GM11168 (cell line): Measurements from ENCODE around the gene KCNK4.

ENCODE experiments used
- in situ Hi-C: fragments of 300-500 bp; cut with MboI; formaldehyde crosslinking; loops from one replicate; pipeline ENCODE4 v1.12.0; 2022; ENCODE audit warnings: low sequenced_read_pairs; ENCODE audit not compliant: unreplicated experiment

Gene KCNK4

DNA sequence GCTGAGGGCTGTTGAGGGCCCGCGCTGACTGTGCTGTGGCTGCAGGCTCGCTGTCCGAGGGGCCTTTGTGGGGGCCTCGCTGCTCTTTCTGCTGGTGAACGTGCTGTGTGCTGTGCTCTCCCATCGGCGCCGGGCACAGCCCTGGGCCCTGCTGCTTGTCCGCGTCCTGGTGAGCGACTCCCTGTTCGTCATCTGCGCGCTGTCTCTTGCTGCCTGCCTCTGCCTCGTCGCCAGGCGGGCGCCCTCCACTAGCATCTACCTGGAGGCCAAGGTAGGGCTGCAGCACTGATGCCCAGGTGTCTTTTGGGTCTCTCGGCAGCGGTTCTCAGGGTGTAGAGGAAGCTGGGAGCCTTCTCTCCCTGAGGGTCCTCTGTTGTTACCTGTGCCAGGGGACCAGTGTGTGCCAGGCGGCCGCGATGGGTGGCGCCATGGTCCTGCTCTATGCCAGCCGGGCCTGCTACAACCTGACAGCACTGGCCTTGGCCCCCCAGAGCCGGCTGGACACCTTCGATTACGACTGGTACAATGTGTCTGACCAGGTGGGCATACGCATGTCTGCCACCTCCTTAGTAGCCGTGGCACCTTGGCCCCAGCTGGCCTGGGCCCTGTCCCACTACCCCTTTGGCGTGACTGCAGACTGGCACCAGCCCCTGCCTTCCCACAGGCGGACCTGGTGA lies 3.3 kb upstream of the KCNK4 start:
- in situ Hi-C loops, result no loop called here

DNA sequence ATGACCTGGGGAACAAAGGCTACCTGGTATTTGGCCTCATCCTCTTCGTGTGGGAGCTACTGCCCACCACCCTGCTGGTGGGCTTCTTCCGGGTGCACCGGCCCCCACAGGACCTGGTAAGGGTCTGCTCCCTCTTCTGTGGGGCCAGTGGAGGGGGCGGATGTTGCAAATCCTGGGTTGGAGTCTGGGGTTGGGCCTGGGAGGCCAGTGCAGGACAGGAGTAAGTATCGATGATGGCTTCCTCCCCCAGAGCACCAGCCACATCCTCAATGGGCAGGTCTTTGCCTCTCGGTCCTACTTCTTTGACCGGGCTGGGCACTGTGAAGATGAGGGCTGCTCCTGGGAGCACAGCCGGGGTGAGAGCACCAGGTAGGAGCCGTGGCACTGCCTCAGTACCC lies 2.8 kb upstream of the KCNK4 start:
- in situ Hi-C loops, result no loop called here

DNA sequence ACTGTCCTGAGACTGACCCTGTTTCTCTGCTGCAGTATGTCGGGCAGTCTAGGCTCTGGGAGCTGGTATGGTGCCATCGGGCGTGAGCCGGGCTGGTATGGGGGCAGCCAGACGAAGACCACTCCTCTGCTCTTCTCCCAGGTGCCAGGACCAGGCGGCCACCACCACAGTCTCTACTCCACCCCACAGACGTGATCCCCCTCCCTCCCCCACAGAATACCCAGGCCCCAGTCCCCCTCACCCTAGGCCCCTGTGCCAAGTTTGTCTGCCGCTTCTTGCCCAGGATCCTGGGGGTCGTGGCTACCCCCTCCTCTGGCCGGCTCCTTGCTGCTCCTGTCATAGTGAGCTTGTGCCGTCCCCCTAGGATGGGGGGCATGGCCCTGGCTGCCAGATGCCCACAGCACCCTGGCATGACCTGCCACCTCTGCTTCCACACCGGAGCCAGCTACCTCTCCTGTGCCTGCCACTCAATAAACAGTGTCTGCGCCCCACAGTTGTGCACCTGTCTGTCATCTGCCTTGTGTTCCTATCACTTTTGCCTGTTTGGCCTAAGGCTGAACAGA lies 2.0 kb upstream of the KCNK4 start:
- in situ Hi-C loops, result no loop called here

DNA sequence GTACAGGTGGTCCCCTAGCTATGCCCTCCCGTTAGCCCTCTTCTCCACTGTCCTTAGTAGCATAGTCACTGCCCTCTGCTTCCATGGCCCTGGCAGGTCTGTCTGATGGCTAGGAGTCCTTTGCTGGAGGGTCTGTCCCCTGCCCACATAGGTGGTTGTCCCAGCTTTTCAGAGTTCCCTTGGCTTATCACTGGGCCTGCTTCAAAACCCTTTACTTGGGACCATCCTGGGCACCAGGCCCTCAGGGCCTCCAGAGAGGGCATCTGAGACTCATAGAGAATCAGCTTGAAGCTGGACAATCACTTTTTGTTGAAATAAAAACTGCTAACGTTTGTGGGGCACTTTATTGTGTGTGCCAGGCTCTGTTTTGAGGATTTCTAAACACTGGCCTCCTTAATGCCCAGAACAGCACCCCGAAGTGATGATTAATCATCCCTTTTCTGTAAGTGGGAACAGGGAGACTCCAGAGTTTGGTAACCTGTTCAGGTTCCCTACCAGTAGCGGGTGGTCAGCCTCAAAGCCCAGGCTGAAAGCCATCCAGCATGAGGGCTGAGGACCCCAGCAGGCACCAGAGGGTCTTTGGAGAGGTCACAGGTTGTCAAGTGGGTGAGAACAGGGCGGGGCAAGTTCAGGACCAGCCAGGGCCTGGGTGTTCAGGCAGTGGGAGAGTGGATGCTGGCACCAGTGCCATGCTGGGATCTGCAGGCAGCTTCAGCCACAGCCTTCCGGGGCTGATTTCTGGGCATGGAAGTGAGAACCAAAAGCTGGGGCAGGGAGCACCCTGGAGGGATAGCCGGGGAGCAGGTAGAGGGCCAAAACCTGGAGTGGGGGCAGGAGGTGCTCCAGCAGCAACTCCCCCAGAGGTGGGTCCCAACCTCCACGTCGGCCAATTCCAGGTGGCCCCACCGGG lies 495 bp upstream of the KCNK4 start:
- in situ Hi-C loops, result no loop called here

DNA sequence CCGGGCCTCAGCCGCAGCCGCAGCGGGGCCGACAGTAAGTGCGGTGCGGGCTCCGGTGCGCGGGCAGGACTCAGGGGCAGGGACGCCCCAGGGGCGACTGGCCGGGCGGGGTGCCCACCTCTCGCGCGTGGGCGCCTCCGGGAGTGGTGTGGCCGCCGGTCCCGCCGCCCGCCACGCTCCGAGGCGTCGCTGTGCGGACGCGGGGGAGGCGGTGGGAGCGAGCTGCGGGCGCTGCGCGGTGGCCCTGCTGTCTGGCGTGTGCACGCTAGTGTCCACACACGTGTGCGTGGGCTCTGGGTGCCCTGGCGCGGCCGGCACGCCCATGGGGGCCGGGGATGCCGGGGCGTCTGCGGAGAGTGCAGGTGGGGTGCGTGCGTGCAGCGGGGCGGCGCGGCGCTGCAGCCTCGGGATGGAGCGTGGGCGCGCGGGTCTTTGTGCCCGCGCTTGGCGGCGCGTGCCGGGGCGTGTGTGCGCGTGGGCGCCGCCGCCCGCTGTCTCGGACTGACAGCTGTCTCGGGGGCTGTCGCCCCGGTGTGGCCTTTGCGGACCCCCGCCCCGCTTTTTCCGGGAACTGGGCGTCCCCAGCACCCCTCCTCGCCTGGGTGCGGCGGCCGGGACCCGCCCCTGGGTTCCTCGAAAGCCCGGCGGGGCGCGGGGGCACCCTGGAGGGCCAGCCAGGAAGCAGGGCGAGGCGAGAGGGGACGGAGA lies 804 bp downstream of the KCNK4 start:
- in situ Hi-C loops, result no loop called here

DNA sequence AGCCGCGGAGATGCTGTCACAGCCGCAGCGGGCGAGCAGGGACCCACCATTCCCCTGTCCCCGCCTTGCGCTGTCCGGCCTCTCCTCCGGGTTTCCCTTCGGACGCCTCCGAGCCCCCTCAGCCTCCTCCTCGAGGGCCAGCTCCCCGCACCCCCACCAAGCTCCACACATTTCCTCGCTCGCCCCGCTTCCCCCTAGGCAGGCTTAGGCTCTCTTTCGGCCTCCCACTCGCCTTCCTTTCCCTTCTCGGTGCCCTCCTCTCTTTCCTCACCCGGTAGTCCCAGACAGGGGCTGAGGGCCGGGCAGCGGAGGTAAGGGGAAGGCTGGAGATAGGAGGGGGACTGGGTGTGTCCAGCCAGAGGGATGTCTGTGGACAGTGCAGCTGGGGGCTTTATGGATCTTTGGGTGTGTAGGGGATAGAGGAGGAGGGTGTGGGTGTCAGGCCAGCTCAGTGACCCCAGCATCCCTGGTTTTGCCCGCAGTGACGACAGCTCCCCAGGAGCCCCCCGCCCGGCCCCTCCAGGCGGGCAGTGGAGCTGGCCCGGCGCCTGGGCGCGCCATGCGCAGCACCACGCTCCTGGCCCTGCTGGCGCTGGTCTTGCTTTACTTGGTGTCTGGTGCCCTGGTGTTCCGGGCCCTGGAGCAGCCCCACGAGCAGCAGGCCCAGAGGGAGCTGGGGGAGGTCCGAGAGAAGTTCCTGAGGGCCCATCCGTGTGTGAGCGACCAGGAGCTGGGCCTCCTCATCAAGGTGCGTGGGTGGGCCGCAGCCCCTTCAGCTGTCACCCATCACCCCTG lies 1.6 kb downstream of the KCNK4 start:
- in situ Hi-C loops, result no loop called here

DNA sequence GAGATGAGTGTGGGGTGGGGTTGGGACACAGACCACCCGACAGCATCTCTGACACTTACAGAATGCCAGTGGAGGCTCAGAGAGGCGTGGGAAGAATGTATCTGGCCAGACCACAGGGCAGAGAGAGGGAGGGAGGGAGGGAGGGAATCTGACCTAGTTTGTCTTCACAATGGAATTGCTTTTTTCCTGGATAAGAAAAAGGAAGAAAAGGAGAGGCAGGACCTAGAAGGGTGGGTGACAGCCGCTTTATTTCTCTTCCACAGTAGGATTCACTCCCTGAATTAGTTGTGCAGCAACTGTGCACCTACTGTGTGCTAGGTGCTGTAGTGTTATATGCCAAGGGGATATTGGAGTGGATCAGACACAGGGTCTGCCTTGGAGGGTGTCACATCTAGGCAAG lies 3.7 kb downstream of the KCNK4 start:
- in situ Hi-C loops, result no loop called here

DNA sequence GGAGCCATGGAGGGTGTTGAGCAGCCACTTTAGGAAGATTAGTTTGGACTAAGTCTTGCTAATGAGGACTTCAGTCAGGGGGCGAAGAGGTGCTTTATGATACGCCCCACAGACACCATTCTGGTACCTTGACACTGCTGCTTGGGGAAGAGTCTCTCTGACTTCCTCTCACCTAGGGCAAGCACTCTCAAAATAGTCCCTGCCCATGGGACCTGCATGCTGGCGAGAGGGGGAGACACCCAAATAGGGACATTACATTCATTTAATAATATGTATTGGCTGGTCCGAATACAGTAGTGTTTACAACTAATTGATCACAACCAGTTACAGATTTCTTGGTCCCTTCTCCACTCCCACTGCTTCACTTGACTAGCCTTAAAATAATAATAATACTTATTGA lies 4.7 kb downstream of the KCNK4 start:
- in situ Hi-C loops, result no loop called here

DNA sequence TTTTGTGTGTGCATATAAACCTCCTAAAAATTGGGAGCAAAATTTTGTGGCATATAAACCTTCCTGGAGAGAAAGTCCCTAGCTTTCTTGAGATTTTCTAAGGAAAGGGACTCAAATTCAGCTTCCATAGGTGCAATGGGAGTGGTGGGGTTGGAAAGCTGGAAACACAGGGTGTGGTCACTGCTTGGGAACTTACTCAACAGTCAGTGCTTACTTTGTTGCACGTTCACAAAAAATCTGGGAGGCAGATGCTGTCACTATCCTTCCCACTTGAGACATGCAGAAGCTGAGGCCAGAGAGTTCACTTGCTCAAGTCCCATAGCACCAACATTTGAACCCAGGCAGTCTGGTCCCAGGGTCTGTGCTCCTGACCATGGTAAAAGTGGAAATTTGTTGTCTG lies 5.1 kb downstream of the KCNK4 start:
- in situ Hi-C loops, result no loop called here

DNA sequence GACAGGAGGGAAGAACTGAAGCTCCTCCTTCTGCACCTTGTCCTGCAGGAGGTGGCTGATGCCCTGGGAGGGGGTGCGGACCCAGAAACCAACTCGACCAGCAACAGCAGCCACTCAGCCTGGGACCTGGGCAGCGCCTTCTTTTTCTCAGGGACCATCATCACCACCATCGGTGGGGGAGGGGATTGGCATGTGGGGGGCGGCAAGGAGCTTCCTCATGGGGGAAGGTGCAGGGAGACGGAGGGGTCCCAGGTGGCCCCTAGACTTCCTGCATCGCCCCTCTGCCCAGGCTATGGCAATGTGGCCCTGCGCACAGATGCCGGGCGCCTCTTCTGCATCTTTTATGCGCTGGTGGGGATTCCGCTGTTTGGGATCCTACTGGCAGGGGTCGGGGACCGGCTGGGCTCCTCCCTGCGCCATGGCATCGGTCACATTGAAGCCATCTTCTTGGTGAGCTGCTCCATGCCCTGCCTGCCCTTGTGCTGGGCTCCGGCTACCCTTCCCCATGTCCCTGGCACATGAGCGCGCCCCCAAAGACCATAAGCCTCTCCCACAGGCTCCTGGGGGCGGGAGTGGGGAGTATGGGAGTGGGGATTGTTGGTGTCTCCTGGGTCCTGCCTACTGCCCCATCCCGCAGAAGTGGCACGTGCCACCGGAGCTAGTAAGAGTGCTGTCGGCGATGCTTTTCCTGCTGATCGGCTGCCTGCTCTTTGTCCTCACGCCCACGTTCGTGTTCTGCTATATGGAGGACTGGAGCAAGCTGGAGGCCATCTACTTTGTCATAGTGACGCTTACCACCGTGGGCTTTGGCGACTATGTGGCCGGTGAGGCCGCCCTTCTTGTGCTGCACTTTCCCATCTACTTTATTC lies 6.0 kb downstream of the KCNK4 start:
- in situ Hi-C loops, result no loop called here

DNA sequence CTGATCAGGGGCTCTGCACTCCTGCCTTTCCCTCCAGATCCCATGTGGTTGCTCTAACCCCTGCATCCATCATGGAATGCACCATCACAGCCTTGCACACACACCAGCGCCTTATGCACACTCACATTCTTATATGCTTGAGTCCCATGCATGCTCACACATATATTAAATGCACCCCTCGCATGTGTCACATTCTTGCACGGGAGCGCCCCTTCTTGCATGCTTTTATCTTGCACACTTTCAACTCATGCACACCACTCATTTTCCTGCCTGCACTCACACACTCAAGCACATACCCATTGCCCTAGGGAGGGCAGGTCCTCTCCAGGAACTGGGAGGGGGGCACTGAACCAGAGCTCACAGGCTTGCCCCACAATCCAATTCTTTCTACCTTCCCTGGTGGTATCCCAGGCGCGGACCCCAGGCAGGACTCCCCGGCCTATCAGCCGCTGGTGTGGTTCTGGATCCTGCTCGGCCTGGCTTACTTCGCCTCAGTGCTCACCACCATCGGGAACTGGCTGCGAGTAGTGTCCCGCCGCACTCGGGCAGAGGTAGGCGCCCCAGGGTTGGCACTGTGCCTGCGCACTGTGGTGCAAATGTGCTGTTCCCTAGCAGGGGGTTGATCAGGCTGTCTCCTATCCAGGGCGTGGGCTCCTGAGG lies 6.7 kb downstream of the KCNK4 start:
- in situ Hi-C loops, result no loop called here

DNA sequence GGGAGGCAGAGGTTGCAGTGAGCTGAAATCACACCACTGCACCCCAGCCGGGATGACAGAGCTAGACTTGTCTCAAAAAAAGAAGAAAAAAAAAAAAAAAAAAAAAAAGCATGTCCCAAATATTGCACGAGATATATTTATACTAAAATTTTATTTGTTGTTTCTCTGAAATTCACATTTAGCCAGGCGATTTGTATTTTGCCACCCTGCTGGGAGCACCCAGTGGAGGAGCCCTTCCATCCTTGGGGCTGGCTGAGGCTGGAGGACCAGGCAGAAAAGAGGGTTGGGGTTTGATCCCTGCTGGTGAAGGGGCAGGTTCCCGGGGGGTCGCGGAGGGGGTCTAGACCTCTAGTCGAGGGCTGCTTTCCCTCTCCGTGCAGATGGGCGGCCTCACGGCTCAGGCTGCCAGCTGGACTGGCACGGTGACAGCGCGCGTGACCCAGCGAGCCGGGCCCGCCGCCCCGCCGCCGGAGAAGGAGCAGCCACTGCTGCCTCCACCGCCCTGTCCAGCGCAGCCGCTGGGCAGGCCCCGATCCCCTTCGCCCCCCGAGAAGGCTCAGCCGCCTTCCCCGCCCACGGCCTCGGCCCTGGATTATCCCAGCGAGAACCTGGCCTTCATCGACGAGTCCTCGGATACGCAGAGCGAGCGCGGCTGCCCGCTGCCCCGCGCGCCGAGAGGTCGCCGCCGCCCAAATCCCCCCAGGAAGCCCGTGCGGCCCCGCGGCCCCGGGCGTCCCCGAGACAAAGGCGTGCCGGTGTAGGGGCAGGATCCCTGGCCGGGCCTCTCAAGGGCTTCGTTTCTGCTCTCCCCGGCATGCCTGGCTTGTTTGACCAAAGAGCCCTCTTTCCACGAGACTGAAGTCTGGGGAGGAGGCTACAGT lies 8.1 kb downstream of the KCNK4 start:
- in situ Hi-C loops, result no loop called here

DNA sequence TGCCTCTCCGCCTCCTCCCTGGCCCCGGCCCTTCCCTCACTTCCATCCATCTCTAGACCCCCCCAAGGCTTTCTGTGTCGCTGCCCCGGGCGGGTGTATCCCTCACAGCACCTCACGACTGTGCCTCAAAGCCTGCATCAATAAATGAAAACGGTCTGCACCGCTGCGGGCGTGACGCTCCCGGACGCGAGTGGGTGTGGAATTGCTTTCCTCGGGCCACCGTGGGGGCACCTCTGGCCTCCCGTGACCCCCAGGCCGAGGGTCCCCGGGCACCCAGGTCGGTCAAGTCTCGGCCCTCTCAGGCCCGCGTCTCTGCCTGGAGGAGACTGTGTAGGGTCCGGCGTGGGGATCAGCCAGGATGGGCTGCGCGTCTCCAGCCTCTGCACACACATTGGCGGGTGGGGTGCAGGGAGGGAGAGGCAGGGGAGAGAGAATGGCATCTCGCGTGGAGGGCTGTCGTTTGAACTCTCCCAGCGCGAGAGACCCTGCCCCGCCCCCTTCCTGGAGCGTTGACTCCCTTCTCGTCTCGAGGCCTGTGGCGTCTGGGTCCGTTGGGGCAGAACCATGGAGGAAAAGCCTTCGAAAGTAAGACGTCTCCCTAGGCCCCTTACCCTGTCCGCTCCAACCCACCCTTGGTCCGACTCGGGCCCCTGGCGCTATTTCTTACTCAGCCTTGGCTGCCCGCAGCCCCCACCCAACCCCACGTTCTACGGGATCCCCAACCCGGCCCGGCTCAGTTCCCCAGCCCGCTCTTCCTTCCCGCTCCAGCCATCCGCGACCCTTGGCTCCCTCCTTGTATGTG lies 8.9 kb downstream of the KCNK4 start, which contains the start of gene CATSPERZ:
TSS of gene CATSPERZ (plus strand) at position 512 of the 802 bp plus-strand sequence. CDS start at position 565, 53 bp downstream.
- in situ Hi-C loops, result loop anchor here (10.0 kb wide), 1 partner anchor 105 kb away; no protein-coding TSS in a partner anchor

DNA sequence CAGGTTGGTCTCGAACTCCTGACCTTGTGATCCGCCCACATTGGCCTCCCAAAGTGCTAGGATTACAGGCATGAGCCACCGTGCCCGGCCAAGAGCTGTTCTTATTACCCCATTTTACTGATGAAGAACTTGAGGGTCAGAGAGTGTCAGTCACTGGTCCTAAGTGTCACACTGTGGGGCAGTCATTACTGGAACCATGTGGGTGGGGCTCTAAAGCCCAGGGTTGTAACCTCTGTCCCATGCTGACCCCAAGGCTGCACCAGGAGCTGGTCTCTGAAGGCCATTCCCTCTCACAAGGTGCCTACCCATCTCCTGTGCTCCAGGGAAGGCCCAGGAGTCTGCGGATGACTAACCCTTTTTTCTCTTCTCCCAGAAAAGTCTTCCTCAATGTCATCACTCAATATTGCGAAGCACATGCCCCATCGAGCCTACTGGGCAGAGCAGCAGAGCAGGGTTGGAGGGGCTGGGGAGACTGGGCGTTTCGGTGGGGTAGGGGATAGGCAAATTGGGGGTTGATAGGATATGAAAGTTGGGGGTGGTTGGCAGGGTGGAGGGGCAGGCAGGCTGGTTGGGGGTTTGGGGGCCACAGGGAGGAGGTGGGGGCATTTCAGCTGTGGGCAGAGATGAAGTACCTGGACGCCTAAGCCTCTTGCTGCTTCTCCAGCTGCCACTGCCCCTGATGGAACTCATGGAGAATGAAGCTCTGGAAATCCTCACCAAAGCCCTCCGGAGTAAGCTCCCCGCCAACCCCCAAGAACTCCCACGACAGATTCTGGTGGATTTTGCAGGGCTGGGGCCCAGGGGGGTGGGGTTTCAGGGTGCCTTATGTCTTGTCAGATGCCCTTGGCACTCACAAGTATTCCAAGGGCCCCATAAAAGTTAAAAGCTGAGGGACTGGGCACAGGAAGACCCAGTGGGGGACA lies 12.3 kb downstream of the KCNK4 start:
- in situ Hi-C loops, result loop anchor here (10.0 kb wide), 1 partner anchor 109 kb away; no protein-coding TSS in a partner anchor

DNA sequence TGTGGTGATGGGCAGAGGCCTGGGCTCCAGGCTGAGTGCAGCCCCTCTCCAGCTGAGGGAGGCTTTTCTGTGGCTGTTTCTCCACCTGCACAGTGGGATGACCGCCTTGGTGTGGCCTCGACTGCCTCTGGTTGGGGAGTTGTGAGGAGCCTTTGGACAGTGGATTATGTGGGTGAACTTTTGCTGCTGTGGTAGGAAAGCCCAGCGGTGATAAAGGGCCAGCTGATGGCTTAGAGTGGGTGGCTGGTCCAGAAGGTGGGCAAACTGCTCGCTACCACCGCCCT lies 12.9 kb downstream of the KCNK4 start:
- in situ Hi-C loops, result loop anchor here (10.0 kb wide), 1 partner anchor 109 kb away; no protein-coding TSS in a partner anchor
